ENCODE results near the gene TMEM163.
"Not testable (repeated sequence)": the region's sequence is repeated elsewhere in the genome, so short reads cannot be mapped to it uniquely, and the experiment has no call there.

The TMEM163 gene

DNA sequence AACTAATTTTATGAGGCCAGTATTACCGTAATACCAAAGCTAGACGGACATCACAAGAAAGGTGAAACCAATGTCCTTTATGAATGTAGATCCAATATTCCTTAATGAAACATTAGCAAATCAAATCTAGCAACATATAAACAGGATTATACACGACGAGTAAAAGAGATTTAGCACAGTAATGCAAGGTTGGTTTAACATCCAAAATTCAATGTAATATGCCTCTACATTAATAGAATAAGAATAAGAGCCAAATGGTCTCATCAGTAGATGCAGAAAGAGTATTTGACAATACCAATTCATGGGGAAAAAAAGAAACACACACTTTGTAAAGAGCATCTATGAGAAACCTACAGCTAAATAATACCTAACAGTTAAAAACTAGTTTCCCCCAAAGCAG, 99.5 kb downstream of the TMEM163 start:
- no peak overlapping the region for H3K4me3 ChIP-seq (ENCODE audit: low read depth, low read length)
- TF ChIP-seq, protein P1, sequence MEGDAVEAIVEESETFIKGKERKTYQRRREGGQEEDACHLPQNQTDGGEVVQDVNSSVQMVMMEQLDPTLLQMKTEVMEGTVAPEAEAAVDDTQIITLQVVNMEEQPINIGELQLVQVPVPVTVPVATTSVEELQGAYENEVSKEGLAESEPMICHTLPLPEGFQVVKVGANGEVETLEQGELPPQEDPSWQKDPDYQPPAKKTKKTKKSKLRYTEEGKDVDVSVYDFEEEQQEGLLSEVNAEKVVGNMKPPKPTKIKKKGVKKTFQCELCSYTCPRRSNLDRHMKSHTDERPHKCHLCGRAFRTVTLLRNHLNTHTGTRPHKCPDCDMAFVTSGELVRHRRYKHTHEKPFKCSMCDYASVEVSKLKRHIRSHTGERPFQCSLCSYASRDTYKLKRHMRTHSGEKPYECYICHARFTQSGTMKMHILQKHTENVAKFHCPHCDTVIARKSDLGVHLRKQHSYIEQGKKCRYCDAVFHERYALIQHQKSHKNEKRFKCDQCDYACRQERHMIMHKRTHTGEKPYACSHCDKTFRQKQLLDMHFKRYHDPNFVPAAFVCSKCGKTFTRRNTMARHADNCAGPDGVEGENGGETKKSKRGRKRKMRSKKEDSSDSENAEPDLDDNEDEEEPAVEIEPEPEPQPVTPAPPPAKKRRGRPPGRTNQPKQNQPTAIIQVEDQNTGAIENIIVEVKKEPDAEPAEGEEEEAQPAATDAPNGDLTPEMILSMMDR (IDR thresholded peaks at IDR 0.05; ENCODE audit: borderline replicate concordance, insufficient read depth, low read depth, low read length) = no peak

DNA sequence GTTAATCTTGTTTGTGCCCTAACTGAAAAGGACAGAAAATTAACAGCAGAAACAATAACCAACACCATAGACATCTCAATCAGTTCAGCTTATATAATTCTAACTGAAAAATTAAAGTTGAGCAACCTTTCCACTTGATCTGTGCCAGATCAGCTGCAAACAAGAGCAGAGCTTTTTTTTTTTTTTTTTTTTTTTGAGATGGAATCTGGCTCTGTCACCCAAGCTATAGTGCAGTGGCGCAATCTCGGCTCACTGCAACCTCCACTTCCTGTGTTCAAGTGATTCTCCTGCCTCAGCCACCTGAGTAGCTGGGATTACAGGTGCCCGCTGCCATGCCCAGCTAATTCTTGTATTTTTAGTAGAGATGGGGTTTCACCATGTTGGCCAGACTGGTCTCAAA, 103.3 kb downstream of the TMEM163 start:
- H3K4me3 ChIP-seq (ENCODE audit: low read depth, low read length) = not testable (repeated sequence)

DNA sequence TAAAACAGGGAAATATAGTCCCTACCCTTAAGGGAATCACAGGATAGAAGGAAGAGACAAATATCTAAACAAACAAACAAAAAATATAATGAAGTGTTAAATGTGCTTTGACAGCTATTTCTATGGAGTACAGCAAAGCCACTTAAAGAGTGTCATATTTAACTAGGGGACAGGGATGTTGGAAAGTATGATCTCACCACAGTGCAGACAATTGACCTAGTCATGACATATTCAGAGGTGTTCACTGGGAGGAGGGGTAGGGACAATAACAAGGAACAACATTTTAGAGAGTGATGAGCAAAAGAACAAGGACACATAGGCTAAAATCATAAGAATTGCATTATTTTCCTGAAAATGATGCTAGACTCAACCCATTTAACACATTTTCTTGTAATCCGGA, 107.5 kb downstream of the TMEM163 start:
- TF ChIP-seq, protein P1 (IDR thresholded peaks at IDR 0.05; ENCODE audit: borderline replicate concordance, insufficient read depth, low read depth, low read length) = no peak
- H3K4me3 ChIP-seq (ENCODE audit: low read depth, low read length) = no peak overlapping the region

DNA sequence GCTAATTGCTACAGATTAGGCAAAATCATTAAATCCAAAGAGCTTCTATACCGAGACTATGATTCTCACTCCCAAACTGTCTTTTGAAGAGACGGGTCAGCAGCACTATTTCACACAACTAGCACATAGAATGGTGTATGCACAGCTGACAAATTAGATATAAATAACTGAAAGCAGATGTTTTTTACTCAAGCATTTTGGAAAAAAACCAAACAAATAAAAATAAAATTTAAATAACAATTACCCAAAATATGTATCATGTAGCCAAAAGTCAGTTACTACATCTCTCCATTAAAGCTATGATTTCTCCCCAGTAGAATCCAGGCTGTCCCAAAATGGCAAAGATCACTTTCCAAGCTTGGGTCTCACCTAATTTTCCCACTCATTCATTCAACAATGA, 107.9 kb downstream of the TMEM163 start:
- H3K4me3 ChIP-seq (ENCODE audit: low read depth, low read length) = no peak overlapping the region
- TF ChIP-seq, protein P1 (IDR thresholded peaks at IDR 0.05; ENCODE audit: borderline replicate concordance, insufficient read depth, low read depth, low read length) = no peak

DNA sequence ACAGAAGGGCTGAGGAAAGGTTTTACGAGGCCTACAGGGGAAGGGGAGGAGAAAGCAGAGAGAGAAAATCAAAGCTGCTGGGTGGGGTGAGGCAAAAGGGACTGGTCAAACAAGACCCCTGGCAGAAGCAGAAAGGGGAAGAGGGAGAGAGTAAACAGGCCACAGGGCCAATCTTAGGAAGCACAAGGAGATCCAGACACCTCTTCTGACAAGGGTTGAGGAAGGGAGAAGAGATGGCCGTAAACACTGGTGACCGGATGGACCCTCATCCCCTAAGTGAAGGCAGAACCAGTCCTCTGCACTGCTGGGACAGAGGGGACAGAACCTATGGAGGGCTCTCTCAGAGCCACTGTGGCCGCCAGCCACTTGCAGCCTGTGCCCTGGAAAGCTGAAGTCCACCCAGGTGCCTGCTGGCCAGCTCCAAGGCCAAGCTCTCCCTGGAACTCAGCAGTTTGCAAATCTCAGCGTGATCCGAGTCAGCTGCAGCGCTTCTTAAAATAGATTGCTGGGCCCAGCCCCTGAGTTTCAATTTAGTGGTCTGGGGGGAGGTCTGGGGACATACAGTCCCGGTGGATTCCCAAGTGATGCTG, 108.8 kb downstream of the TMEM163 start:
- no peak overlapping the region for H3K4me3 ChIP-seq (ENCODE audit: low read depth, low read length)
- TF ChIP-seq, protein P1 (IDR thresholded peaks at IDR 0.05; ENCODE audit: borderline replicate concordance, insufficient read depth, low read depth, low read length) = no peak

DNA sequence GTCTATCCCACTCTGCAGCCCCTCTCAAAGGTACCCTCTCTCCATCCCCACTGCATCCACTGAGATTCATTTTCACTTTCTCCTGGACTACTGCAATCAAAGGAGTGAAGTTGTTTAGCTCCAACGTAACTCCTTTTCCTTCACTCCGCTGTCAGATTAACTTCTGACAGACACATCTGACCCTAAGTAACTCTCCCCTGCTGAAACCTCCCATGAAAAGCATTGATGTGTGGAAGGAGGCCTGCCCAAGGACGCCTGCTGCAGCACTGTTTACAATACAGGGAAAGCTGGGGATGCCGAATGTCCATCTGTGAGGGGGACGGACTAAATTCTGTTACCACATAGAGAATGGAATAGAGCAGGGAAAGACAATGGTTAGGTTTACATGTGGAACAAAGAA, 114.8 kb downstream of the TMEM163 start:
- TF ChIP-seq, protein P1 (IDR thresholded peaks at IDR 0.05; ENCODE audit: borderline replicate concordance, insufficient read depth, low read depth, low read length) = no peak
- H3K4me3 ChIP-seq (ENCODE audit: low read depth, low read length) = no peak overlapping the region

DNA sequence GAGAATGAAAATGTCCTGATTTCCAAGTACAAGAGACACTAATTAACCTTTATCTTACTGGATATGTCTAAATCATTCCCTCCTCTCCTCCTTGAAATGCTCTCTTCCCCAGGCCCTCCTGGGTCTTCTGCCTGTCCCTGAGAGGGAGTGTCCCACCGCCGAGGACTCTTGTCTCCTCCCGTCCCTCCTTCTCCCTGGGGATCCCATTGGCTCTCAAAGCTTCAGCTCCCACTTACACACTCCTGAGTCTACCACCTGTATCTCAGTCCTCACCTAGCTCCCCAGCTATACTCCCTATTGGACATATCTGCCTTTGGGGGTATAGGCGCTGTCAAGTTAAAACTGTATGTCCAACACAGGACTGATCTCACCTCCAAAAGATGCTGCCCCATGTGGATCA, 116.1 kb downstream of the TMEM163 start:
- TF ChIP-seq, protein P1 (IDR thresholded peaks at IDR 0.05; ENCODE audit: borderline replicate concordance, insufficient read depth, low read depth, low read length) = no peak
- H3K4me3 ChIP-seq (ENCODE audit: low read depth, low read length) = no peak overlapping the region

DNA sequence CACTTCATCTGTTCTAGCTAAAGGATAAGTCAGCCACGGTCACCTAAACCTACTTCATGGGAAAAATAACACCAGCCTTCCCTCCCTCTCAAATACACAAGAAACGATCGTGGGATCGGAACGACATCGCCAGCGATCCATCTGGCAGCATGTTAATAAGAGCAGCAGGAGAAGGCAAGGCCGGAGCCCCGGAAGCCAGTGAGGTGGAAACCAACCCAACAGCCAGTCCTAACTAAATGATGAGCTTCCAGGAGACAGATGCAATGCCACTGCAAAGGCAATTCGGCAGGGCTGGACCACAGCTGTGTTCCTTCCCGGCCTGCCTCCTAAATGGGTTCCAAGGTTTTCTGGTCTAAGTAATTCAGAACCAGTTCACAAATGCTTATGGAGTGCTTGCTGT, 117.5 kb downstream of the TMEM163 start:
- H3K4me3 ChIP-seq (ENCODE audit: low read depth, low read length) = no peak overlapping the region
- TF ChIP-seq, protein P1 (IDR thresholded peaks at IDR 0.05; ENCODE audit: borderline replicate concordance, insufficient read depth, low read depth, low read length) = no peak
